Measurements from ENCODE around the gene ZNF341.
A peak's percentile ranks its signal among the peaks of the same experiment; 100 is the strongest.
"Not testable (repeated sequence)": the region's sequence is repeated elsewhere in the genome, so short reads cannot be mapped to it uniquely, and the experiment has no call there.

The ZNF341 gene

DNA sequence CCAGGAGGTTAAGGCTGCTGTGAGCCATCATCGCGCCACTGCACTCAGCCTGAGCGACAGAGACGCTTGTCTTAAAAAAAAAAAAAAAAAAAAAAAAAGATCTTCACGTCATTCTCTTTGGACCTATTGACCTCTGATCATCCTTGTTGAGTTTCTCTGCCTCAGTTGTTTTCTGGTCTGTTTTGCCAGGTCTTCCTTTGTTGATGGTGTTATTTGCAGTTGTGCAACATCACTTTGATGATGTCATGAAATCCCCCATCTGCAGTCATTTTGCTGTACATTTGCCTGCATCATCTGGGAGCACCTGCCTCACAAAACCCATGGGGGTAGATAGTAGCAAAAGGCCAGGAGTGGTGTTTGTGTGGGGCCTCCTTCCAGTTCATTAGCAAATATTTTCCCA is 40.1 kb downstream of the ZNF341 start:
- DNase-seq: no peak

DNA sequence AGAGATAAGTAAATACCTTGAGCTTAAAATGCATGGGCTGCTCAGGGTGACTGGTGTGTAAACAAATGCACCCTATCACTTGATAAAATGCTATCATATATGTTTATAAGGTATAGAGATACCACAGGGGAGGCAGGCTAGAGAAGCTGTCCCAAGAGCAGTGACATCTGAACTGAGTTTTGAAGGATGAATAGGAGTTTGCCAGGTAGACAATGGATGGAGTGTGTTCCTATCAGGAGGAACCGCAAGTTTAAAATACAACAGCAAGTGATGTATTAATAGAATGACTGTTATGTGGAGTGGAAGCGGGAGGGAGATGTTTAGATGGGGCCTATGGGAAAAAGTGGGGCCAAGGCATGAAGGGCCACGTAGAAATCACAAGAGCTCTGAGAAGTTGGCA is 40.6 kb downstream of the ZNF341 start:
- DNase-seq: no peak

DNA sequence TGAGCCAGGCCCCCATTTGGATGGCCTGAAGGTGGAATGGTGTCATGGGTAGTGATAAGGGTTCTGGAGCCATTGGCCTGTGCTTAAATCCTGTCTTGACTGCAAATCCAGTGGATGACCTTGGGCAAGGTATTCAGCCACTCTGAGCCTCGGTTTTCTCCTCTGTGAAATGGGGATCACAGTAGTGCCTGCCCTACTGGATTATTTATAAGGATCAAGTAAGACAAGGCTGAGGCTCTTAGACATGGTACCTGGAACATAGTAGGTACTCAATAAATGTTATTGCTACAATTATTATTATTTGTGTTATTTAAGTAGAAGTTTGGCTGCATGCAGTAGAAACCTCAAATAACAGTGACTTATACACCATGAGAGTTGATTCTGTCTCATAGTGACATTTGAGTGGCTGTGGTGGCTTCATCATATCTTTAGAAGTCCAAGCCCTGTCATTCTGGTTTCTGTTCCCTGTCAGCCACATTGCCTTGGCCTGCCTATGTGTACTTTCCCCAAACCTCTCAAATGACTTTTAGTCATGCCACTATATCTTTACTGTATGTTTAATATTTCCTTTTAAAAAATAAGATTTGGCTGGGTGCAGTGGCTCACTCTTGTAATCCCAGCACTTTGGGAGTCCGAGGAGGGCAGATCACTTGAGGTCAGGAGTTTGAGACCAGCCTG is 41.8 kb downstream of the ZNF341 start:
- no peak for DNase-seq

DNA sequence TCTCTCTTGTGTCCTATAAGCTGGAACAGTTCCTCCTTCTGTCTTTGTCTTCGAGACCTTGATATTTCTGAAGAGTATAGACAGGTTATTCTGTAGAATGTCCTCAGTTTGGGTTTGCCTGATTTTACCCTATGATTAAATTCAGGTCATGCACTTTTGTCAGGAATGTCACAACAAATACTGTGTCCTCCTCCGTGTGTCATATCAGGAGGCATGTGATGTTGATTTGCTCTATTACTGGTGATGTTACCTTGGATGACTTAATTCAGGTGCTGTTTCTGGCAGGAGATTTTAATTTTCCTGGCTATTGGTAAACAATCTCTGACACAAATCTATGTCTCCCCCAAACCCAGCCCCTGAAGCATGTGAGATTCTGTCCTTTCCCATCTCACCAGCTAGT is 46.0 kb downstream of the ZNF341 start:
- no peak for DNase-seq

DNA sequence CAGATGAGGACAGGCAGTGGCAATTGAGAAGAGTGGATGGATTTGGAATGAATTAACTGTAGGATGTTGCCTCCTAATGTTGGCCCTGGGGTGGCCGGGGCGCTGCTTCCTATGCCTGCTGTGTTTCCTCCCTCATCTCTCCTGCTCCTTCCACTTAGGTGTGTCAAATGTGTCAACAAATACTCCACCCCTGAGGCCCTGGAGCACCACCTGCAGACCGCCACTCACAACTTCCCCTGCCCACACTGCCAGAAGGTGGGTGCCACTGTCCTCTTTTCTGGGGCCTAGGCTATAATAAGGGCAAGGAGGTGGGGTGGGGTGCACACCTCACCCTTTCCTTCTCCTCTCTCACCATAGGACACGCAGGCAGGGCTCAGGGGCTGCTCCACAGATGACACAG is 49.3 kb downstream of the ZNF341 start:
- DNase-seq: no peak

DNA sequence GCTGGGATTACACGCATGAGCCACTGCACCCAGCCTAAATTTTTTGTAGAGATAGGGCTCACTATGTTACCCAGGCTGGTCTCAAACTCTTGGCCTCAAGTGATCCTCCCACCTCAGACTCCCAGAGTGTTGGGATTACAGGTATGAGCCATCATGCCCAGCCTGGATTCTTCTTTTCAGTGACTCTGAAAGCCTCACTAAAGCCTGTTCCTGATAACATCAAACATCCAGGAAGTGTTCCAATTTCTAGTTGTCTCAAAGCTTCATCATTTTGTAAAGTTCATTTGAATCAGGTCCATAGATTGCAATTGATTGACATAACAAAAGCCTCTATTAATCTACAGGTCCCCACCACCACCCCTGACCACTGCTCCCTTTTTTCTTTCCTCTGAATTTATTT is 50.1 kb downstream of the ZNF341 start:
- DNase-seq: no peak

DNA sequence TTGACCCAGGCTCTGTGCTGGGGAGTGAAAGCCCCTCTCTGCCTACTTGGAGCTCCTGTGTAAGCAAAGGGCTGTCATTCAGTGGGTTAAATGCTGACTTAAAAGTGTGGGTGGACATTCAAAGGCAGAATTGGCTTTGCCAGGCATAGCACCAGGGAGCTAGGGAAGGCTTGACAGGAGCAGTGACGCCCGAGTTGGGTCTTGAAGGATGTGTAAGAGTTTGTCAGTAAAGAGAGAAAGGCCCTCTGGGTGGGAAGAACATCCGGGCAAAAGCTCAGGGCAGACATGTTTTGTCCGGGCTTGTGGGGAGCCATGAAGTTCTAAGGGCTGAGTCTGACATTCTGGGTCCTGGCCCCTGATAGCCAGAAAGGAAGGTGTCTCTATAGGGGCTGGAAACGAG is 51.5 kb downstream of the ZNF341 start:
- no peak for DNase-seq

DNA sequence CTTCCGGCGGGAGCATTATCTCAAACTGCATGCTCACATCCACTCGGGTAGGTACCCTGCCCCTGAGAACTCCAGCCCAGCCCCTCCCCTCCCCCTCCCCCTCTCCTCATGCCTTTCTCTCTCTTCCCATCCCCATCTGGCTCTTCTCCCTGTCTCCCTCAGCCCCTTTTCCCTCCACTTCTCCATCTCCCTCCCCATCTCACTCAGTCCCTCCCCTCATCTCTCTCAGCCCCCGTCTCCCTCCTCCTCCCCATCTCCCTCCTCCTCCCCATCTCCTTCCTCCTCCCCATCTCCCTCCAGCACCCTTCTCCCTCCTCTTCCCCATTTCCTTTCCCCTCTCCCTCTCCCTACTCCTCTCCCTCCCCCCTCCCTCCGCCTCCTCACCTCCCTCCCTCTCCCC is 52.0 kb downstream of the ZNF341 start:
- DNase-seq: no peak

DNA sequence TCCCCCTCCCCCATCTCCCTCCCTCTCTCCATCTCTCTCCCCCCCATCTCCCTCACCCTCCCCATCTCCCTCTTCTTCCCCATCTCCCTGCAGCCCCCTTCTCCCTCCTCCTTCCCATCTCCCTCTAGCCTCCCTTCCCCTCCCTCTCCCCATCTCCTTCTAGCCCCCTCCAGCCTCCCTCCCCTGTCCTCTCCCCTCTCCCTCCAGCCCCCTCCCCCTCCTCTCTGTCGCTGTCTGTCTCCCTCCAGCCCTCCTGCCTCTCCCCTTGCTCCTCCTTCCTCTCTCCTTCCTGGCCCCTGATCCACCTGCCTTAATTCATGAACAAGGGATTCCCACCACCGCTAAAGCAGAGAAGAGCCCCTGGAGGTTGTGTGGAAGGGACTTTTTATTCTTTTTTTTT is 52.4 kb downstream of the ZNF341 start:
- DNase-seq: no peak

DNA sequence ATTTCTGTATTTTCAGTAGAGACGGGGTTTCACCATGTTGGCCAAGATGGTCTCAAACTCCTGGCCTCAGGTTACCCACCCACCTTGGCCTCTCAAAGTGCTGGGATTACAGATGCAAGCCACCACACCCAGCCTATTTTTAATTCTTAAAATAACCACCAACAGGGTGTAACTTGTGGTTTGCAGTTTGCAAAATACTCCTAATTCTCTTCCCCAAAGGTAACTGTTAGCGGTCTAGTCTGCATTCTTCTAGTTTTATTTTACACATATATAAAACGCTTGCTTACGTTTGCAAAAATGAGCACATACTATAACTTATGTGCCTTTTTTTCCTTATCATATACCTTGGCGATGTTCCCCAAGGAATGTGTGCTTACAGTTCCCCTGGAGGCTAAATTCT is 53.7 kb downstream of the ZNF341 start:
- DNase-seq: no peak

DNA sequence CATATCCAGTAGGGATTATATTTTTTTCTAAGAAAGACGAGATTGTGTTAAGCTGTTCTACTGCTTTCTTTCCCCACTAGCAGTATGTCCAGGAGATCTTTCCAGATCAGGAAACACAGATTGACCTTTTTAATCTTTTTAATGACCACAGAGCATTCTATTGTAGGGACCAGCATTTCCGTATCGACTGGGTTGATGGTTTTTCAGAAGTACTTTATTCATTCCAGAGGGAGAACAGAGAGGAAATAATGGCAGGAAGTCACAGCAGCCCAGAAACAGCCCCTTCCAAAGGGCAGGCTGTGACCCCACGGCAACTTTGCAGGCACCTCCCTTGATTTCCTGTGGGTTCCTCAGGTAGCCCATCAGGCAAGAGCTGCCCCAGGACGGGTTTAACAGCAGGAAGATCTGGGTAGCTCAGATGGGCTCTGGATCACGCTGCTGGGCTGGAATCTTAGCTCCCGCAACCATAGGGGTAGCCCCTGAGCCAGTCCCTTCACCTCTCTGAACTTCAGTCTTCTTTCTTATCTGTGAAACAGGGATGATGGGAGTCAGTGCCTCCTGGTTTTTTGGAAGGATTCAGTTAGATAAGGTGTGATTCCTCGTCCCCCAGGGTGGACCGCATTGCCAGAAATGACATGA is 55.6 kb downstream of the ZNF341 start:
- no peak for DNase-seq

DNA sequence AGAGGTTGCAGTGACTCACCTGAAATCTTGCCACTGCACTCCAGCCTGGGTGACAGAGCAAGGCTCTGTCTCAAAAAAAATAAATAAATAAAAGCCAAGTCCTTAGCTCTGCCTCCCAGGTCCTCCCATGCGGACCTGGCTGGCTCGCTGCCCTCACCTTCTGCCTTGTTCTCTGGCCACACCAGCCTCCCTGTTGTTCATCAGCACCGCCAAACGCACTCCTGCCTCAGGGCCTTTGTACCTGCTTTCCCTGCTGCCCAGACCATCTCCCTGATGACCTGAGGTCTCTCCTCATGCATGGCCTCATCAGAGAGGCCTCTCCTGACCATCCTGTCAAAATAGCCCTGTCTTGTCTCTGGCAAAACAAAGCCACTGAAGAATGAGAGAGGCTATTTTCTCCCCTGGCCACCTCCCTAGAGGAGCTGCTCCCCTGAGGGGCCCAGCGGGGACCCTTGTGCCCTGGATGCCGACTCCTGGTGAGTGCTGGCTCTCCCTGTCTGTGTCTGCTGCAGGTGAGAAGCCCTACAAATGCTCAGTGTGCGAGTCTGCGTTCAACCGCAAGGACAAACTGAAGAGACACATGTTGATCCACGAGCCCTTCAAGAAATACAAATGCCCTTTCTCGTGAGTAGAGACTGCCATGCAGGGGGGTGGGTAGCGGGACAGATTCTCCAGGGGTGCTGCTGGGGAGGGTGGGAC is 56.7 kb downstream of the ZNF341 start:
- no peak for DNase-seq

DNA sequence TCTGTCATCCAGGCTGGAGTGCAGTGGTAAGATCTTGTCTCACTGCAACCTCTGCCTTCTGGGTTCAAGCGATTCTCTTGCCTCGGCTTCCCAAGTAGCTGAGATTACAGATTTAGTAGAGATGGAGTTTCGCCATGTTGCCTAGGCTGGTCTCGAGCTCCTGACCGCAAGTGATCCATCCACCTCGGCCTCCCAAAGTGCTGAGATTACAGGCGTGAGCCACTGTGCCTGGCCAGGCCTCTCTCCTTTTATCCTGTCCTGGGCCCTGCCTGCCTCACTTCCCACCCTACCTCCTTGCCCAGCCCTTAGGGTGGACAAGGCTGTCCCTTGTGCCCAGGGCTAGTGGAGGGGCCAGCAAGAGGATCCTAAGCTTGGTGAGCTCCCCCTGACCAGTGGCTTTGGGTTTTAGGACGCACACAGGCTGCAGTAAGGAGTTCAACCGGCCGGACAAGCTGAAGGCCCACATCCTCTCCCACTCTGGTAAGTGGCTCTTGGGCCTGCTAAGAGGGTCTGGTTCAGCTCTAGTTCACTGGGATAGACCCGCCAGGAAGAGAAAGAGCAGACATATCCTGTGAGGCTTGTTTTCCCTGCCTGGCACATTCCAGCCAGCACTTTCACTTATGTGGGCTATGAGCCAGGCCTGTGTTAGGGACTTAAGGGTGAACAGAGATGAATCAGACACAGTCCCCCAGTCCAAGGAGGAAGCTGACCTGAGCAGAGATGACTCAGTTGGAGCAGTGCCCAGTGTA is 57.5 kb downstream of the ZNF341 start:
- no peak for DNase-seq

DNA sequence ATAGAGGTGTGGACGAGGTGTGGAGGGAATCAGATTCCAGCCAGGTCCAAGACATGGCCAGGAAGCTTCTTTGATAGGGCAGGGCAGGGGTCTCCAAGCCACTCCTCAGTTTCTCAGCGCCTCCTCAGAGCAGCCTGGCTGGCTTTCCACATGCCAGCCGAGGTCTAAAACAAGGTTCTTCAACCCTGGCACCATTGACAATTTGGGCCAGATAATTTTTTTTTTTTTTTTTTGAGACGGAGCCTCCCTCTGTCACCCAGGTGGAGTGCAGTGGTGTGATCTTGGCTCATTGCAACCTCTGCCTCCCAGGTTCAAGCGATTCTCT is 58.0 kb downstream of the ZNF341 start:
- DNase-seq: no peak

DNA sequence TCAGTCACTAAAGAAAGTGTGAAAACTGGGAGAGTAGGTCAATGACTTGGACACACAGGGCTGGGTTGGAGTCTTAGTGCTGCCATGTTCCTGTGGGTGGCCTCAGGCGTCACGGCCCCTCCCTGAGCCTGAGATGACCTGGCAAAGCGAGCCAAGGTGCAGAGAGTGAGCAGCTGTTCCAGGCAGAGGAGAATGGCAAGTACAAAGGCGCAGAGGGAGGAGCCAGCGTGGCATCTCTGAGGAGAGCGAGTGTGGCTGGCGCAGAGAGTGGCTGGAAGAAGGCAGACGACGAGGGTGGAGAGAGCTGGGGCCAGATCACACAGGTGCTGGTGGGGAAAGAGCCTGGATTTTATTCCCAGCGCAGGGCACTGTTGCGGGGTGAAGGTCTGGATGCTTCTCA is 58.8 kb downstream of the ZNF341 start:
- no peak for DNase-seq

DNA sequence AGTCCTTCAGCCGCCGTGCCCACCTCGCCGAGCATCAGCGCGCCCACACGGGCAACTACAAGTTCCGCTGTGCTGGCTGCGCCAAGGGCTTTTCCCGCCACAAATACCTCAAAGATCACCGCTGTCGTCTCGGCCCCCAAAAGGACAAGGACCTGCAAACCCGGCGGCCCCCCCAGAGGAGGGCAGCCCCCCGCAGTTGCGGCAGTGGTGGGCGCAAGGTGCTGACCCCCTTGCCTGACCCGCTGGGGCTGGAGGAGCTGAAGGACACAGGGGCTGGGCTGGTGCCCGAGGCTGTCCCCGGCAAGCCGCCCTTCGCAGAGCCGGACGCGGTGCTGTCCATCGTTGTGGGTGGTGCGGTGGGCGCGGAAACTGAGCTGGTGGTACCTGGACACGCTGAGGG is 59.2 kb downstream of the ZNF341 start:
- no peak for DNase-seq

DNA sequence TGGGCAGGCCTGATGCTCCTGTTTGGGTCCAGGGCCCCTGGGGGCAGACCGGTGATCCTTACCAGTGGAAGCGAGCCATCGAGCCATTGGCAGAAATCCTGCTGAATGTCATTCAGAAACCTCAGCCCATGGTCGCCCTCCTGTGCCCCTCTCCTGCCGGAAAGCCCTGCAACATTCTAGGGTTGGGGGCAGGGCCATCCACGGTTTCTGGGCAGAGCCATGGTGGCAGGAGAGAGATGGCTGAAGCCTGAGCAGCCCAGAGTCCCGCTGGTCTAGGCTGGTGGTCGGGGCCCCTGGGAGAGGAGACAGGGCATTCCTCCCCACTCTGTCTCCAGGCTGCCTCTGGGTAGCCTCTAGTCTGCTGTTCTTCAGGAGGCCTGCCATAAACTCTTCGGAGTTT is 59.7 kb downstream of the ZNF341 start:
- DNase-seq: no peak

DNA sequence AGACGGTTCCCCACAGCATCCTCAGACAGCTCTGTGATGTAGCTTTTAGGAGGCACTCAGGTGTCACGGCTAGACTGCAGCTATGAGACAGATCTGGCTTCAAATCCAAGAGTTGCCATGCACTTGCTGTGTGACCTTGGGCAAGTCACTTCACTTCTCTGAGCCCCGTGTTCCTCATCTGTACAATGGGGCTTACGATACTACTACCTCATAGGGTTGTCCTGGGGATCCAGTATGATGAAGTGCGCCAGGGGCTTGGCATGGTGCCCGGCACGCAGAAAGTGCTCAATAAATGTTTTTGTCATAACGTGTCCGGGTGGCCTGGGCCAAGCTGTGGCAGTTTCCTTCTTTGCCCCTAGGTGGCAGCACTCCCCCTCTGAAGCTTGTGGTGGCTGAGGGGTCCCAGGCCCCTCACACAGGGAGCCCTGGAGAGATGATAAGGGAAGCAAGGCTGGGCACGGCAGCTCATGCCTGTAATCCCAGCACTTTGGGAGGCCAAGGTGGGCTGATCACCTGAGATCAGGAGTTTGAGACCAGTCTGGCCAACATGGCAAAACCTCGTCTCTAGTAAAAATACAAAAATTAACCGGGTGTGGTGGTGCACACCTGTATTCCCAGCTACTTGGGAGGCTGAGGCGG is 60.3 kb downstream of the ZNF341 start:
- no peak for DNase-seq

DNA sequence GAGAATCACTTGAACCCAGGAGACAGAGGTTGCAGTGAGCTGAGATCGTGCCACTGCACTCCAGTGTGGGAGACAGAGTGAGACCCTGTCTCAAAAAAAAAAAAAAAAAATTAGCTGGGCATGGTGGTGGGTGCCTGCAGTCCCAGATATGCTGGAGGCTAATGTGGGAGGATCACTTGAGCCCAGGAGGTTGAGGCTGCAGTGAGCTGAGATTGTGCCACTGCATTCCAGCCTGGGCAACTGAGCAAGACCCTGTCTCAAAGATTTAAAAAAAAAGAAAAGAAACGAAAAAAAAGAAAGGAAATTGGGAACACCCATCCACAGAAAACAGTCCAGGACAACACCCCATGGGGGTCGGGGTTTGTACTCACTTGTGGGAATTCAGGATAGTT is 60.8 kb downstream of the ZNF341 start:
- not testable (repeated sequence) for DNase-seq

DNA sequence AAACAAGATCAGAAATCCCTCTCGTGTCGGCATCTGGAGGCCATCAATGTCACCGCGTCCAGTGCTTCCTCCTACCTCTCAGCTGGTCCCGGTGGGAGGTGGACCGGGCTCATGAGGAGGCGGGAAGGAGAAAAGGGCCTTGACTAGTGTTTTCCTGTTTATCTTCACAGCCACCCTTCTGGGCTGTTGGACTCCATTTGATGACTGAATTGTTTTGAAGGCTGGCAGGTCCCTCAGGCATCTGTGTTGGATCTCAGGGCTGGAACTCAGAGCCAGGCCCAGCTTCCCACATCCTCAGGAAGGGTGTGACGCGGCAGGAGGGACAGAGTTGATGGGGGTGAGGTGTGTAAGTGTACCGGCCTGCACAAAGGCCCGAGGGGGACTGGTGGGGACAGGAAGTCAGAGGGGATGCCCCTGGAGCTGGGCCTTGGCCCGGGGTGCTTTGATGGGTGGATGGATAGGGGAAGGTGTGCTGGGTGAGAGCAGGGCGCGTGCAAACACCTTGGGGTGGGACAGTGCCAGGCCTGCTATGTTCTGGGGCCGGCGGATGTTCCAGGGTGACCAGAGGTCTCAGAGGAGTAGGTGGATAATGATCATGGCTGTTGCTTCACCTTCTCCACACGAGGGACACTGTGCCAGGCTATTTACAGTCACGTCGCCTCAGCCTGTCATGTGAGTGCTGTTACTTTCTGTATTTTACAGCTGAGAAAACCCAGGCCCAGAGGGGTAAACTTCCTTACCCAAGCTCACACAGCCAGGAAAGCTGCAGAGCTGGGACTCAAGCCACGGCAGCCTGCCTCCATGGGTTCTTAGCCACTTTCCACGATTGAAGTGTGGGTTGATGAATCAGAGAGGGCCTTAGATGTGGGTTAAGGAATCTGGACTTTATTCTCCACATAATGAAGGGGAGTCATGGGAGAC is 61.5 kb downstream of the ZNF341 start:
- DNase-seq: no peak

DNA sequence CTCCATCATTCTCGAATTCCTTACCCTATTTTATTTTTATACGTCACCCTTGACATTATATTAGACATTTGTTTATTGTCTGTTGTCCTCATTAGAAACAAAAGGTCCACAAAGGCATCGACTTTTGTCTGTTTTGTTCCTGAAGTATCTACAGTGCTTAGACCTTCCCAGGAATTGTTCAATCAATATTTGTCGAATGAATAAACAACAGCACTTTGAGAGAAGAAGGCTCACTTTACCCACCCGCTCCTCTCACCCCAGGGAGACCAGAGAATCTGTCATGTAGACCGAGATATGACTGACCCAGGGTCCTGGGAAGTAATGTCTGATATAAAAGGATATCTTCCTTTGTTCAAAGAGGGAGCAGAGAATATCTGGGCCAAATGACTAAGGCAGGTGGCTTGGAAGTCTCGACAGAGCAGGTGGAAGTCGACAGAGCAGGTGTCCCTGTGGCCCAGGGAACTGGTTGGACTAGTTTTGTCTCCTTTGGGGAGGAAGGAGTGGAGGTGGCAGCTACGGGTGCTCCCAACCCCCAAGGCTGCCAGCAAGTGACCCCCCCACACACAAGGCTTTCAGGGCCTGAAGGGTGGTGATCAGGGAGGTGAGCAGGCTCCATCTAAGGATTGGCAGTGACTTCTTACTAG is 64.6 kb downstream of the ZNF341 start:
- peak; percentile 76 for DNase-seq
